ENCODE results near the gene IFT122. TPM values are rescaled to one million over a fixed set of nuclear protein-coding genes. Genes with fewer than 3 reads are reported as not detected.
"Not testable (repeated sequence)": the region's sequence is repeated elsewhere in the genome, so short reads cannot be mapped to it uniquely, and the experiment has no call there.

The IFT122 gene, protein sequence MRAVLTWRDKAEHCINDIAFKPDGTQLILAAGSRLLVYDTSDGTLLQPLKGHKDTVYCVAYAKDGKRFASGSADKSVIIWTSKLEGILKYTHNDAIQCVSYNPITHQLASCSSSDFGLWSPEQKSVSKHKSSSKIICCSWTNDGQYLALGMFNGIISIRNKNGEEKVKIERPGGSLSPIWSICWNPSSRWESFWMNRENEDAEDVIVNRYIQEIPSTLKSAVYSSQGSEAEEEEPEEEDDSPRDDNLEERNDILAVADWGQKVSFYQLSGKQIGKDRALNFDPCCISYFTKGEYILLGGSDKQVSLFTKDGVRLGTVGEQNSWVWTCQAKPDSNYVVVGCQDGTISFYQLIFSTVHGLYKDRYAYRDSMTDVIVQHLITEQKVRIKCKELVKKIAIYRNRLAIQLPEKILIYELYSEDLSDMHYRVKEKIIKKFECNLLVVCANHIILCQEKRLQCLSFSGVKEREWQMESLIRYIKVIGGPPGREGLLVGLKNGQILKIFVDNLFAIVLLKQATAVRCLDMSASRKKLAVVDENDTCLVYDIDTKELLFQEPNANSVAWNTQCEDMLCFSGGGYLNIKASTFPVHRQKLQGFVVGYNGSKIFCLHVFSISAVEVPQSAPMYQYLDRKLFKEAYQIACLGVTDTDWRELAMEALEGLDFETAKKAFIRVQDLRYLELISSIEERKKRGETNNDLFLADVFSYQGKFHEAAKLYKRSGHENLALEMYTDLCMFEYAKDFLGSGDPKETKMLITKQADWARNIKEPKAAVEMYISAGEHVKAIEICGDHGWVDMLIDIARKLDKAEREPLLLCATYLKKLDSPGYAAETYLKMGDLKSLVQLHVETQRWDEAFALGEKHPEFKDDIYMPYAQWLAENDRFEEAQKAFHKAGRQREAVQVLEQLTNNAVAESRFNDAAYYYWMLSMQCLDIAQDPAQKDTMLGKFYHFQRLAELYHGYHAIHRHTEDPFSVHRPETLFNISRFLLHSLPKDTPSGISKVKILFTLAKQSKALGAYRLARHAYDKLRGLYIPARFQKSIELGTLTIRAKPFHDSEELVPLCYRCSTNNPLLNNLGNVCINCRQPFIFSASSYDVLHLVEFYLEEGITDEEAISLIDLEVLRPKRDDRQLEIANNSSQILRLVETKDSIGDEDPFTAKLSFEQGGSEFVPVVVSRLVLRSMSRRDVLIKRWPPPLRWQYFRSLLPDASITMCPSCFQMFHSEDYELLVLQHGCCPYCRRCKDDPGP
- 10 to 100 TPM; 12.4 to 23.9 (median 16.8) TPM for total RNA-seq
- 10 to 100 TPM in 1 of 2 donors, 1 to 10 TPM in 1; 9.7 to 29.1 TPM for polyA plus RNA-seq
- long read RNA-seq, donor 1, transcript IFT122-202 (29 exons, 3,841 nt) = major isoform, 15 of 45 reads
- long read RNA-seq, donor 1, partial matches to known transcripts = 5 of 45 reads
- long read RNA-seq, donor 1, other reads (novel, unspliced or antisense) = 20 of 45 reads
- long read RNA-seq, donor 2, transcript IFT122-202 (29 exons, 3,841 nt) = major isoform, 12 of 47 reads
- long read RNA-seq, donor 2, partial matches to known transcripts = 2 of 47 reads
- long read RNA-seq, donor 2, other reads (novel, unspliced or antisense) = 29 of 47 reads
- long read RNA-seq, donor 3, transcript IFT122-202 (29 exons, 3,841 nt) = major isoform, 14 of 84 reads
- long read RNA-seq, donor 3, partial matches to known transcripts = 10 of 84 reads
- long read RNA-seq, donor 3, other reads (novel, unspliced or antisense) = 56 of 84 reads

DNA sequence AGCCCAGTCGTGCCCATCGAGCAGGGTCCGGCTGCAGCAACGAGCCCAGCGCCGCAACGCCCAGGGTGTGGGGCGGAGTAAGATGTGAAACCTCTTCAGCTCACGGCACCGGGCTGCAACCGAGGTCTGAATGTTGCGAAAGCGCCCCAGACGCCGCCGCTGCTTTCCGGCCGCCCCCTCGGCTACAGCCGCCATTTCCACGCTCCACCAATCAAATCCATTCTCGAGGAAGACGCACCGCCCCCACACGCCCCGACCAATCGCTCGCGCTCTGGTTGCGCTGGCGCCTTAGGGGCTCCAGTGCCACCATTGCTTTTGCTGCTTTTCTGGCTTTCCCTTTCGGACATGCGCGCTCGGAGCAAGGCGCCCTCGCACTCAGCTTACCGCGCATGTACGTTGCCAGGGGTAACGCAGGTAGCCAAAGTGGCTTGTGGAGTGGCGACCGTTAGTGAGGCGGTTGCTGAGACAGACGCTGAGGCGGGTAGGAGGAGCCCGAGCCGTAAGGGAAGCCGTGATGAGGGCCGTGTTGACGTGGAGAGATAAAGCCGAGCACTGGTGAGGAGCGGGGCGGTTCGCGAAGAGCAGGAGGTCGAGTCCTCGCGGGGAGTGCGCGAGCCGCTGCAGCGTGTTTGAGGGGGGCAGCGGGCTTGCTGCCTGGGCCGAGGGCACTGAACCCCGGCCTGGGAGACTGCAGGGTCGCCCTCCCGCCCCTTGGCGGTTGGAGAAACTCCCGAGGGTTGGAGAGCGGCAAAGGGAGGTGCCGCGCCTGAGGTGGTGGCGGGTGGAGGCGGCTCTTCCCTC, at the start of gene IFT122, which contains the start of gene MBD4:
Gene IFT122 (plus strand): TSS at position 408 of the 801 bp plus-strand sequence. CDS start 107 bp downstream, at position 515.
Gene MBD4 (minus strand): TSS at position 132 of the 801 bp plus-strand sequence. CDS start 115 bp downstream, at position 17.
- ATAC-seq (peak; percentile 95 to 97 (median 96)), DNase-seq (peak; percentile 96 to 97)
- Histone ChIP-seq H3K27ac (peak within 1 kb of the TSS; percentile 79 to 96 (median 89)), H3K27me3 (no peaks in the 10 kb centered on the region), H3K36me3 (peaks cover 0 to 35% (median 6%) of the 10 kb centered on the region in 9 donors), H3K4me1 (peaks cover 24 to 88% (median 63%) of the 10 kb centered on the region in 9 donors), H3K4me3 (peak within 1 kb of the TSS; percentile 64 to 91 (median 82)), H3K9me3 (no peaks in the 10 kb centered on the region)
- WGBS, 2 donors = 0% methylated on average over 75 of the region's 75 CpGs
- intact Hi-C loops (cut with DNase I) = loop anchor here in 3 of 10 donors (2.0 to 5.0 kb wide), 3 partner anchors 21 to 43 kb away; no protein-coding TSS in a partner anchor
- TF ChIP-seq, protein P1, sequence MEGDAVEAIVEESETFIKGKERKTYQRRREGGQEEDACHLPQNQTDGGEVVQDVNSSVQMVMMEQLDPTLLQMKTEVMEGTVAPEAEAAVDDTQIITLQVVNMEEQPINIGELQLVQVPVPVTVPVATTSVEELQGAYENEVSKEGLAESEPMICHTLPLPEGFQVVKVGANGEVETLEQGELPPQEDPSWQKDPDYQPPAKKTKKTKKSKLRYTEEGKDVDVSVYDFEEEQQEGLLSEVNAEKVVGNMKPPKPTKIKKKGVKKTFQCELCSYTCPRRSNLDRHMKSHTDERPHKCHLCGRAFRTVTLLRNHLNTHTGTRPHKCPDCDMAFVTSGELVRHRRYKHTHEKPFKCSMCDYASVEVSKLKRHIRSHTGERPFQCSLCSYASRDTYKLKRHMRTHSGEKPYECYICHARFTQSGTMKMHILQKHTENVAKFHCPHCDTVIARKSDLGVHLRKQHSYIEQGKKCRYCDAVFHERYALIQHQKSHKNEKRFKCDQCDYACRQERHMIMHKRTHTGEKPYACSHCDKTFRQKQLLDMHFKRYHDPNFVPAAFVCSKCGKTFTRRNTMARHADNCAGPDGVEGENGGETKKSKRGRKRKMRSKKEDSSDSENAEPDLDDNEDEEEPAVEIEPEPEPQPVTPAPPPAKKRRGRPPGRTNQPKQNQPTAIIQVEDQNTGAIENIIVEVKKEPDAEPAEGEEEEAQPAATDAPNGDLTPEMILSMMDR (IDR thresholded peaks at IDR 0.05) = no peak

DNA sequence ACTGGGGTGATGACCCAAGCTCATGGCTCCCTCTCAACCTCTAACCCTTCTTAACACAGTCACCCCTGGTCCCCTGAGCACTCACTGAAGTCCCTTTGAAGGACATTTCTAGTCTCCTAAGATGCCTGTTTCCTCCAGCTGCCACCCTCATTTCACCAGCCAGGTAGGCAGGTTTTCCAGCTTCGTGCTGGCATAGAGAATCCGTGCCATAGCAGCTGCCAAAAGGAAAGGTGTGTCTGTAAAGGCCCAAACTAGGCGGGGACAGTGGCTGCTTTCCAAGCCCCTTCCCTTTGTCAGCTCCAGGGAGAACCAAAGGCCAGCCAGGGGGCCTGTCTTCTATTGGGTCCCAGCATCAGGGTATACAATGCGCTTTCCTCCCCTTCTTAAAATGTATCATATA, 48.4 kb upstream of the IFT122 start:
- 59 to 83% methylated on average over 3 of the region's 4 CpGs for WGBS, 2 donors
- intact Hi-C loops (cut with DNase I) = loop anchor here in 1 of 10 donors (10.0 kb wide), 1 partner anchor 433 kb away; no protein-coding TSS in a partner anchor
- Histone ChIP-seq H3K36me3 (peaks cover 0 to 87% (median 21%) of the 10 kb centered on the region in 9 donors), H3K4me1 (peaks cover 0 to 63% (median 18%) of the 10 kb centered on the region in 9 donors), H3K27ac (peak overlapping the region in 6 of 10 donors; percentile 3 to 84 (median 32))
- H3K4me3 ChIP-seq, DNase-seq, H3K9me3 ChIP-seq, H3K27me3 ChIP-seq, ATAC-seq: not testable (repeated sequence)

DNA sequence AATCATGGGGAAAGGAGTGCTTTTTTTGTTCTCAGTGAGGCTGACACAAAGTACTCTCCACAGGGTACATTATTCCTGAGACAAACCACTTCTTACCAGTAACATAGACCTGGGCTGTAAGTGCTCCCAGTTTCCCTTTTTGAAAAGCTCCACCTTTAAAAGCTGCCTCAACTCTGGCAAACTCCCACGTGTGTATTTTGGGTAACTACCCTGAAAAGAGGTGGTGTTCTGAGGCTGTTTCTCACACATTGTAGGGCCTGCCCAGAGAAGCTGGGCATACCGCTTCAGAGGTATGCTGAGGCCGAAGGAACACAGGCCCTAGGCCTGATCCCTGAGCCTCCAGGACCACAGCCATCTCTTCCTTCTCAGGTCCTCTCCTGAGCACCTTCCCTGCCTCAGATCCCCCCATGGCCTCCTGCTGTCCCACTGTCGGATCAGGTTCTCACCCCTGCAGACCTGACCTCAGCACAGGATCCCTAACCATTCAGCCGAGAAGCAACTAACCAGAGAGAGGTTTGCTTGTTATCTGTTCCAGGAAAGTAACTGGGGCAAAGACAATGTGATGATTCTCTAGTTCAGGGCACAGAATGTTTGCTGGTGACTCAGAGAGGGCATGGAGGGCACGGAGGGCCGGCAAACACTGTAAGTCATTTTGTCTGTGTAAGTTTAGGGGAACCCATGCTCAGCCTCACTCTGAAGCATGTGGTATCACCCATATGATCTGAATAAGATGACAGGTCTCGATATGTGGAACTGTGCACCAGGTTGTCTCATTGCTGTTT, 47.7 kb upstream of the IFT122 start:
- peak overlapping the region in 2 of 10 donors; percentile 35 to 84 for H3K27ac ChIP-seq
- H3K27me3 ChIP-seq, ATAC-seq, DNase-seq, H3K9me3 ChIP-seq, H3K4me3 ChIP-seq: not testable (repeated sequence)
- peaks cover 0 to 70% (median 21%) of the 10 kb centered on the region in 9 donors for H3K4me1 ChIP-seq
- intact Hi-C loops (cut with DNase I) = loop anchor here in 1 of 10 donors (10.0 kb wide), 1 partner anchor 433 kb away; no protein-coding TSS in a partner anchor
- 79 to 92% methylated on average over 8 of the region's 8 CpGs for WGBS, 2 donors
- H3K36me3 ChIP-seq = peaks cover 0 to 88% (median 21%) of the 10 kb centered on the region in 9 donors

Data from heart right ventricle (tissue), 16 donors.